Fibroblast of lung (primary cell): ENCODE measurements around the gene PDXDC1. TPM values are rescaled to one million over a fixed set of nuclear protein-coding genes. Genes with fewer than 3 reads are reported as not detected.

Experiments
- DNase-seq, 2 donors: peaks; one replicate each; pipeline versions ENCODE4 v3.0.0 to v3.0.0-alpha.2; 2010; ENCODE audit warnings: low read depth in 2 of 2
- H2AFZ ChIP-seq: 2 replicates; pipeline ENCODE4 v1.5.1; 2012; ENCODE audit warnings: low read length, control low read depth, inconsistent platforms
- H3K27ac ChIP-seq: 2 replicates; pipeline ENCODE4 v1.5.1; 2011; ENCODE audit warnings: low read length, control low read depth; ENCODE audit not compliant: insufficient read depth
- H3K27me3 ChIP-seq: 2 replicates; pipeline ENCODE4 v1.5.1; 2011; ENCODE audit warnings: mild to moderate bottlenecking, low read length; ENCODE audit not compliant: control insufficient read depth, insufficient read depth
- H3K36me3 ChIP-seq: 2 replicates; pipeline ENCODE4 v1.5.1; 2011; ENCODE audit warnings: low read length; ENCODE audit not compliant: control insufficient read depth, insufficient read depth
- H3K4me1 ChIP-seq: 2 replicates; pipeline ENCODE4 v1.5.1; 2011; ENCODE audit warnings: low read length; ENCODE audit not compliant: control insufficient read depth, insufficient read depth; ENCODE audit errors: extremely low read depth
- H3K4me2 ChIP-seq: 2 replicates; pipeline ENCODE4 v1.5.1; 2011; ENCODE audit warnings: low read length, control low read depth; ENCODE audit not compliant: insufficient read depth; ENCODE audit errors: extremely low read depth
- H3K4me3 ChIP-seq, 4 experiments: fragments of 200-600 bp in 1 of 4; sonication (generic) in 1 of 4; replicated peaks in 1 of 4; 2 replicates each; pipeline ENCODE4 v1.5.1; 2011 to 2016; ENCODE audit warnings: low read length in 4 of 4, low read depth in 3 of 4, mild to moderate bottlenecking in 3 of 4, control low read depth in 2 of 4, inconsistent platforms in 1 of 4, mixed read lengths in 1 of 4; ENCODE audit not compliant: insufficient read depth in 1 of 4; ENCODE audit errors: control extremely low read depth in 1 of 4
- H3K79me2 ChIP-seq: 2 replicates; pipeline ENCODE4 v1.5.1; 2012; ENCODE audit warnings: mild to moderate bottlenecking, low read length, inconsistent platforms; ENCODE audit not compliant: control insufficient read depth, insufficient read depth
- H3K9ac ChIP-seq: 2 replicates; pipeline ENCODE4 v1.5.1; 2011; ENCODE audit warnings: mild to moderate bottlenecking, low read length, control low read depth; ENCODE audit not compliant: insufficient read depth
- H3K9me3 ChIP-seq: 2 replicates; pipeline ENCODE4 v1.5.1; 2012; ENCODE audit warnings: low read depth, low read length; ENCODE audit not compliant: control insufficient read depth, insufficient read depth
- H4K20me1 ChIP-seq: 2 replicates; pipeline ENCODE4 v1.5.1; 2011; ENCODE audit warnings: low read length; ENCODE audit not compliant: control insufficient read depth, insufficient read depth; ENCODE audit errors: extremely low read depth
- CTCF ChIP-seq, 2 donors: IDR thresholded peaks in 1 of 2; conservative IDR thresholded peaks in 1 of 2; 1 replicate in 1 of 2; 2 replicates in 1 of 2; pipeline ENCODE4 v1.5.1; 2011 to 2012; ENCODE audit warnings: low read length in 2 of 2, control low read depth in 1 of 2, inconsistent platforms in 1 of 2, low read depth in 1 of 2, mild to moderate bottlenecking in 1 of 2
- EZH2 ChIP-seq: IDR thresholded peaks from 2 replicates; pipeline ENCODE4 v1.5.1; 2012; ENCODE audit warnings: low read length, control low read depth, mild to moderate bottlenecking; ENCODE audit errors: missing control alignments
- polyA plus RNA-seq, 2 donors: library from polyadenylated mRNA; depleted of rRNA in 1 of 2; stranded (reverse) in 1 of 2; unstranded in 1 of 2; fragments of >200 nt; gene quantifications; 2 replicates each; pipeline ENCODE4 v1.2.1, GENCODE V29; 2011 to 2012; ENCODE audit warnings: missing spikeins in 1 of 2
- total RNA-seq: library from RNA; depleted of rRNA; stranded (reverse); fragments of >200 nt; gene quantifications from 2 replicates; pipeline ENCODE4 v1.2.1, GENCODE V29; 2014

Gene PDXDC1
- total and polyA plus RNA-seq, 2 donors (not counting 1 experiment from before 2014, with no cell fraction given): 68.4 to 92.9 TPM

GRCh38 chr16:15054357-15055140 lies 79.7 kb downstream of the PDXDC1 start:
- Histone ChIP-seq H3K4me2 (peak overlapping the region; percentile 77), H3K27me3 (no peaks in the 10 kb centered on the region), H3K27ac (no peak overlapping the region), H3K36me3 (no peaks in the 10 kb centered on the region), H4K20me1 (no peaks in the 10 kb centered on the region), H3K79me2 (peaks cover 37% of the 10 kb centered on the region), H3K4me3 (peak overlapping the region; percentile 78 to 98 (median 93)), H2AFZ (peak overlapping the region; percentile 6), H3K9me3 (no peaks in the 10 kb centered on the region), H3K4me1 (no peaks in the 10 kb centered on the region), H3K9ac (no peak overlapping the region)
- TF ChIP-seq CTCF (conservative IDR thresholded peaks at IDR 0.05 in 1 of 2, IDR thresholded peaks at IDR 0.05 in 1 of 2; ENCODE audit: low read depth in 1 of 2, low read length in 2 of 2) (no peak), EZH2 (no peak)
- DNase-seq: no peak

DNA sequence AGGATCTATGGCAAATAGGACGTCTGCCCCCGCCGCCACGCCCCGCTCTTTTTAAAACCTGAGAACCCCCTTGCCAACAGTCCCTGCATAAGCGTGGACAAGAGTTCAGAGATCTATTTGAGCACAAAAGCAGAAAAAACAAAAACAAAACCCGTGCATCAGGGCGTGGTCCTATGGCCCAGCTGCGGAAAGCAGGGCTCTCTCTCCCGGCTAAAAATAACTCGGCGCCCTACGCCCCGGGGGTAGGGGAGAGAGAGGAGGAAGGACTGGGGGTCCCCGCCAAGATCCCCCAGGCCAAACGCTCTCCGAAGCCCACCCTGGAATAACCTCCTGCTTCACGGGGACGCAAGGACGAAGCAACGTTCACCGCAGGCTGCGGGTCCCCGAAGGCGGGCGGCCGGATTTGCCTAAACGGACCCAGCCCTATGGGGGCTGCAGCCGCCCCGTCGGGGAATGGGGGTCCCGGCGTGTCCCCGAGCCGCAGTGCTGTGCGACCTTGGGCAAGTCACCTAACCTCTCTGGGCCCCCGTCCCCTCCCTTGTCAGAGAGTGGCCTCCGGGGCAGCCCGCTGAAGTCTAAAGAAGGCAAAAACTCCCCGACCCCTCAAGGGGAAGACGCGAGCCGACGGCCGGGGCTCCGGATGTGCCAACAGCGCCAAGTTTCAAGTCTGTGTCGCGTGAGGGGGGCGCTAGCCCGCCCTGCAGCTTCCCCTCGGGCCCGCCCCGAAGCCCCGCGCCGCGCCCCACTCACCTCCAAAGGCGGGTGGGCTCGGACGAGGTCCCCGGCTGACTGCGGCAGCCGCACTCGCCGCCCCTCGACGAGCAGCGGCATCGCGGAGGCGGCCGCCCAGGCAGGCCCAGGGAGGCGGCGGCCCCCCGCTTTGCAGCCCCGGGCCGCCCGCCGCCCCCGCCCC lies 80.6 kb downstream of the PDXDC1 start:
- H3K79me2 ChIP-seq: peaks cover 36% of the 10 kb centered on the region
- no peak for TF ChIP-seq EZH2
- TF ChIP-seq CTCF (conservative IDR thresholded peaks at IDR 0.05 in 1 of 2, IDR thresholded peaks at IDR 0.05 in 1 of 2; ENCODE audit: low read depth in 1 of 2, low read length in 2 of 2): no peak
- H3K9ac ChIP-seq: peak overlapping the region; percentile 84
- H3K27ac ChIP-seq: peak overlapping the region; percentile 81
- peak overlapping the region; percentile 77 for H3K4me2 ChIP-seq
- H3K27me3 ChIP-seq: no peaks in the 10 kb centered on the region
- H3K4me3 ChIP-seq: peak overlapping the region; percentile 78 to 98 (median 93)
- H3K9me3 ChIP-seq: no peaks in the 10 kb centered on the region
- H4K20me1 ChIP-seq: no peaks in the 10 kb centered on the region
- peak overlapping the region; percentile 38 for H2AFZ ChIP-seq
- H3K36me3 ChIP-seq: no peaks in the 10 kb centered on the region
- no peaks in the 10 kb centered on the region for H3K4me1 ChIP-seq
- DNase-seq: peak in 1 of 2 donors; percentile 42
